GM18511 (cell line): ENCODE data around the gene GMPPB.
"Not testable (repeated sequence)": the region's sequence is repeated elsewhere in the genome, so short reads cannot be mapped to it uniquely, and the experiment has no call there.

Source experiments
- ATAC-seq: cut with Tn5 transposase; IDR thresholded peaks from one replicate; pipeline ENCODE4 v1.9.1; 2021; ENCODE audit warnings: mild to moderate bottlenecking, moderate library complexity; ENCODE audit not compliant: unreplicated experiment

Gene GMPPB

DNA sequence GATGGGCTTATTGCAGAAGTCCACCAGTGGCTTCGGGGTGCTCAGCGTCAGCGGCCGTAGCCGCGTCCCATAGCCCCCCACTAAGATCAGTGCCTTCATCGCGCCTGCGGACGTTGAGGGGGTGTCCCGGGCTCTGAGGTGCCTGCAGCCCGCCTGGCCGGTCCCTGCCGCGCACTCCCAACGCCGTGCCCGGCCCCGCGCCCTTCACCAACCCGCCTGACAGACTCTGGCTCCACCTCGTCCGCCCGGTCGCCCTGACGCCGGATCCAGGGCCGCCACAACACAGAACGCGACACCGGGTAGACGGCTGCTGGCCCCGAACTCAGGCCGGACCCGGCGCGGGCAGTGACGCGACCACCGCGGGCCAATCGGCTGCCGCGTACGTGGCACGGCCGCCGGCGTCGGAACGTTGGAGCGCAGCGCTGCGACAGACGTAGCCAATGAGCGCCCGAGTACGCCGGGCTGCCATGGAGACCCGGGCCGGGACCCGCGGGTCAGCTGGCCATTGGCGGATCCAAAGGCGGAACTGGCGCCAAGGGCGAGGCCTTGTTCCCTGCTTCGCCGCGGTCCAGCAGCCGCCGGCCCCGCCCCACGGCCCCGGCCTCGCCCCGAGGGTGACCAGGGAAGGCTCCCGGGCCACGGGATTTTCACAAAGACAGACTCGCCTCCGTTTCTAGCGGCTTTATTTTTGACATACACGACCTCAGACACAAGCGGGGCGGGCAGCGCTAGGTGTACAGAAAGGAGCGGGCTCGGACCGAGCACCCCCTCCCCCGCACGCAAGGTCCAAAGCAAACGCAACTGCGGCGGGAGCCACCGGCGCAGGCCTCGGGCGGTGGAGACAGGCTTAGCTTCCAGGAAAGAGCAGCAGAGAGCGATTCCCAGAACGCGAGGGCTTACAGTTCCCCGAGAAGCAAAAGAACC lies at the start of gene GMPPB:
TSS of gene GMPPB (minus strand) at position 324 of the 924 bp plus-strand sequence. CDS start at position 99, 225 bp downstream.
- ATAC-seq: peak; percentile 79

DNA sequence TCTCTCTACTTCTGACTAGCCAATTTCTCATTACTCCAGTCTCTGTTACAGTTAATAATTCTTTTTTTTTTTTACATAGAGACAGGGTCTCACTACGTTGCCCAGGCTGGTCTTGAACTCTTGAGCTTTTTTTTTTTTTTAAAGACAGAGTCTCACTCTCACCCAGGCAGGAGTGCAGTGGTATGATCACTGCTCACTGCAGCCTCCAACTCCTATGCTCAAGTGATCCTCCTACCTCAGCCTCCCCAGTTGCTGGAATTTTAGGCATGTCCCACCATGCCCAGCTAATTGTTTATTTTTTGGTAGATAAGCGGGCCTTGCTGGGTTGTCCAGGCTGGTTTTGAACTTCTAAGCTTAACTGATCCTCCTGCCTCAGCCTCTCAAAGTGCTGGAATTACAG lies 49.0 kb upstream of the GMPPB start:
- ATAC-seq: no peak

- ATAC-seq: no peak
Measured at GRCh38 chr3:49771340-49771938, 47.7 kb upstream of the GMPPB start.

DNA sequence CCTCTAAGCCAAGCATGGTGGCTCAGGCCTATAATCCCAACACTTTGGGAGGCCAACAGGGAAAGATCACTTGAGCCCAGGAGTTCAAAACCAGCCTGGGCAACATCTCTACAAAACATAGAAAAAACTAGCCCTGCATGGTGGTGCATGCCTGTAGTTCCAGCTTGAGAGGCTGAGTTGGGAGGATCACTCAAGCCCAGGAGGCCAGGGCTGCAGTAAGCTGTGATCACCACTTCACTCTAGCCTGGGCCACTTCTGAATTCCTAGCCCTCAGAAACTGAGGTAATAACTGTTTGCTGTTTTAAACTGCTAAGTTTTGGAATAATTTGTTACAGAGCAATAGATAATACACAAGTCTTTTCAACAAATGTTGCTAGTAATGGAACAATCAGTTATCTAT lies 46.2 kb upstream of the GMPPB start:
- ATAC-seq: no peak

- no peak for ATAC-seq
Measured at GRCh38 chr3:49769286-49769915, 45.6 kb upstream of the GMPPB start.

GRCh38 chr3:49763981-49764380 lies 40.2 kb upstream of the GMPPB start:
- no peak for ATAC-seq

GRCh38 chr3:49761661-49762060 lies 37.9 kb upstream of the GMPPB start:
- no peak for ATAC-seq

DNA sequence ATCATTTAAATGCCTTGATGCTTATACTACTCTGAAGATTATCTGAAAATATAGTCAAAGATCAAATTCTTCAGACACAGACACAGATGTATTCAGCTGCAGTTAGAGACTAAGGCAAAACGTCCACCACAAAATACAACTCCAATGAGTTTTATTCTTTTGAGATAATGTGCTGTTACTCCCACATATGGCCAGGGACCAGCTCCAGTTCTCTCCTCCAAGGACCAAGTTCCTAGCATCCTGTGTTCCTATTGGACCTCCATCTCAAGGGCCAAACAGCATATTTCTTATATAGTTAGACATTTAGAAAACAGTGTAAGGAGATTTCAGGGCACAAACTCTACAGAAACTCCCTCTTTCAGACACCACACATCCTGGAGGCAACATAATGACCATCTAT lies 35.5 kb upstream of the GMPPB start:
- ATAC-seq: no peak

DNA sequence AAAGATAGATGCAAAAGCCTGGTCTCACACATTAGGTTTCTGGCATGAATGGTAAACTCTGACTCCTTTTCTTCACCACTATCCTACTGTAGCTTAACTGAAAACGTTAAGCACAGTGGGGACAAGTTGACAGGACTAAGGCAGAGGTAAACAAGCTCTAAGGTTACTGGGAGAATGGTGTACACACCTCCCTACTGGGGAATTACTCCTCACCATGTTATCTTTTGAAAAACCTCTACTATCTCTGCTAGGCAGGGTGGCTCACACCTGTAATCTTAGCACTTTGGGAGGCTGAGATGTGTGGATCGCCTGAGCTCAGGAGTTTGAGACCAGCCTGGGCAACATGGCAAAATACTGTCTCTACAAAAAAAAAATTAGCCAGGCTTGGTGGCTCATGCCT lies 33.4 kb upstream of the GMPPB start:
- ATAC-seq: no peak

DNA sequence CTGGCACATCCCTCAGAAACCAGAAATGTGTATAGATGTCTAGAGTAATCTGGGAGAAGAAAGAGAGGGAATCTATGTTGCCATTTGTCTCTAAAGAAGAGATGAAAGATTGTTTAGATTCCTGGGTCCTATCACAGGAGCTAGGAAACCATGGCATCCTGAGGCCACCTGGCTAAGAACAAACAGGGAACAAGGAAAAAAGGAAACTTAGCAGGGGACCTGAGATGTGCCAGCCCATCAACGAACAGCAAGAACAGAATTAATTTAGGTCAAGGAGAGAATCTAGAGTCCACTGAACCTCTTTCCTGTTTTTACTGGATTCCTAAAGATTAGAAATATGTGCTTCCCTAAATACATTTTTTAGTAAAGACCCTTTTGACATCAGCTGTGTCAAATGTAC lies 32.3 kb upstream of the GMPPB start:
- ATAC-seq: no peak

DNA sequence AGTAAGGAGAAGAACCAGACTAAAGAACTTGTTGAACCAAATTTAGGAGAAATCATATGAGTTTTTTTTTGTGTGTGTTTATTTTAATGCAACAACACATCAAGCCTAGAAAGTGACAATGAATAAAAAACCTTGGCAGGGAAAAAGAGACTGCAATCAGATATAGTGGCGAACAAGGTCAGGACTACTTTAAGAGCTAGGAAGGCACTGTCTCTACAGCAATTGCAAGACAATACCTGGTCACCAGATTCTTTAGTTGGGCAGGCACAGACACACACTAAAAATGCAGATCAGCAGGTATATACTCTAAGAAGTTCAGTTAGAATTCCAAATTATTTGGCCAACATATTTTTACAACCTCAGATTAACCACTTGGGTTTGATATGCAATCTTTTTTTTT lies 30.8 kb upstream of the GMPPB start:
- no peak for ATAC-seq

- ATAC-seq: no peak
Measured at GRCh38 chr3:49751501-49751900, 27.8 kb upstream of the GMPPB start.

DNA sequence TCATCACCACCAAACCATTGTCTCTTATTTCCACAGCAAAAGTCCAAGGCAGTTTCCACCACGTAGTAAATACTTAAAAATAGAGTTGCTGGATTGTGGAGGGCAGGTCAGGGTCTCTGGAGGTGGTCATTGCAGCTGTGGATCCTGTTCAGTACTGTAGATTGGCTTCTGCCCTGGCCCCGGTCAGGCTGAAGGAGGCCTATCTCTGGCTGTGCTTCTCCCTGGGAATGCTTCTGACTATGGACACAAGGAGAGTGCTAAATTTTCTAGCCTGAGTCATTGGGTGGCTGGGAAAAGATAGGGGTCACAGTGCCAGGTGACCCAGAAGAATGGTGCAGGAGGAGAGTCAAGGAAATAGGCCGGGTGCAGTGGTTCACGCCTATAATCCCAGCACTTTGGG lies 26.3 kb upstream of the GMPPB start:
- ATAC-seq: no peak

DNA sequence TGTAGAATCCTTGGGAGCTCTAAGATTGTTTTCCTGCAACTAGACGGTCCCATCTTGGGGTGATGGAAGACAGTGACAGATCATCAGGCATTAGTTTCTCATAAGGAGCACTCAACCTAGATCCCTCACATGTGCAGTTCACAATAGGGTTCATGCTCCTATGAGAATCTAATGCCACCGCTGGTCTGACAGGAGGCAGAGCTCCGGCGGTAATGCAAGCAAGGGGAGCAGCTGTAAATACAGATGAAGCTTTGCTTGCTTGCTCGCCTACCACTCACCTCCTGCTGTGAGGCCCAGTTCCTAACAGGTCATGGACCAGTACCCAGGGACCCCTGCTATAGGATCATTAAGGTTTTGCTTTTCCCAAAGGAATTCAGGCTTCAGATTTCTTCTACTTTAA lies 25.1 kb upstream of the GMPPB start:
- not testable (repeated sequence) for ATAC-seq

DNA sequence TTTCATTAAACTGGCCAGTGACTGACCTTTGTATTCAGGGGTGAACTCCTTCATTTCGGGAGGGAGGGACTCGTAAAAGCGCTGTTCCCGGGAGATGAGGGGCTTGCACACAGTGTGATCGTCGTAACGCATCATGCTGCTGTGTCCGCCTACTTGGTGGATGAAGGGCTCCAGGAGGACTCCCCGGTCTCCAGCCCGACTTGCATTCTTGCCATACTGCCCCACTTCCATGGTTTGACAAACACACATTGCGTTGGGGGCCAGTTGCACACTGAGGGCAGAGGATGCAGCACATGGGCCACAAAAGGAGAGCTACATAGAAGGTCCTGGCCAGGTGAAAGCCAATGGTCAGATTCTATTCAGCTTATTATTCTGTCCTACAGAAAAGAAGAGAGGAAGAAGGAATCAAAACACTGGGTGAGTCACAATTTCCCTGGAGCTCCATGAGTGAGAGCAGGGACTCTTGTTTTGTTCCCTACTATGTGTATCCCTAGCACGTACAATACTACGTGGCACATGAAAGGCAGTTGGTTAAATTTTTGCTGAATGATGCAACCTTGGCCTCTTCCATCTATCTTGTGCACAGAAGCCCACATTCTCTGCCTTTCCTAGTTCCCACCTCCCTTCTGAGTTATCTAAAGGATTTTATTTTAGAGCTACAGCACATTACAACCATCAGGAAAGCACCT lies 24.2 kb upstream of the GMPPB start:
- ATAC-seq: no peak

DNA sequence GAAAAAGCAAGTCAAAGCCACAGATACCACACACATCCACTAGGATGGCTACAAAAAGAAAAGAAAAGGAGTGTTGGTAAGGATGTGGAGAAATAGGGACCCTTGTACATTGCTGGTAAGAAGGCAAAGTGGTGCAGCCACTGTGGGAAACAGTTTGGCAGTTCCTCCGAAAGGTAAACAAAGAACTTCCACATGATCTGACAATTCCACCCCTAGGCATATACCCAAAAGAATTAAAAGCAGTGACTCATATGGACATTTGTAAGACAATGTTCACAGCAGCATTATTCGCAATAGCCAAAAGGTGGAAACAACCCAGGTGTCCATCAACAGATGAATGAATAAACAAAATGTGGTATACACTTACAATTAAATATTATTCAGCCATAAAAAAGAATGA lies 22.2 kb upstream of the GMPPB start:
- no peak for ATAC-seq

DNA sequence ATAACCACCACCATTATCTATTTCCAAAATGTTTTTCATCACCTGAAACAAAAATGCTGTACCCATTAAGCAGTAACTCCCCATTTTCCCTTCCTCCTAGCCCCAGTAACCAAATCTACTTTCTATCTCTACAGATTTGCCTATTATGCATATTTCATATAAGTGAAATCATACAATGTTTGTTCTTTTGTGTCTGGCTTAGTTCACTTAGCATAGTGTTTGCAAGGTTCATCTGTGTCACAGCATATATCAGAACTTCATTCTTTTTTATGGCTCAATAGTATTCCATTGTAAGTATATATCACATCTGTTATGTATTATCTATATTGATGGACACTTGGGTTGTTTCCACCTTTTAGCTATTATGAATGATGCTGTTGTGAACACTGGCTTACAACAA lies 16.7 kb upstream of the GMPPB start:
- no peak for ATAC-seq

- ATAC-seq: no peak
Measured at GRCh38 chr3:49738067-49738713, 14.4 kb upstream of the GMPPB start.

DNA sequence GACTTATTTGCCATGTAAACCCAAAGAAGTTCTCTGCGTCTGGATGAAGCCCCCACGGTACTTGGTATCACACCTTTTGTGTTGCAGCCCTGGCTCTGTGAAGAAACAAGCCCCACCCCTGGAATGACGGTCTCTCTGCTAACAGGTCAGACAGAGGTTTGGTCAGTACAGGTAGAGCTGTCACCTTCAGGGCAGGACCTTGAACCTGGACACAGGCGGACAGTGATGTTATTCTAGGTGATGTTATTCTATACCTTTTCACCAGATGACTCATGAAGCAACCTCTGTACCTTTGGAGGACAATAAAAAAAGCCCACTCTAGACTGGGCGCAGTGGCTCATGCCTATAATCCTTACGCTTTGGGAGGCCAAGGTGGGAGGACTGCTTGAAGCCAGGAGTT lies 11.0 kb upstream of the GMPPB start:
- no peak for ATAC-seq

DNA sequence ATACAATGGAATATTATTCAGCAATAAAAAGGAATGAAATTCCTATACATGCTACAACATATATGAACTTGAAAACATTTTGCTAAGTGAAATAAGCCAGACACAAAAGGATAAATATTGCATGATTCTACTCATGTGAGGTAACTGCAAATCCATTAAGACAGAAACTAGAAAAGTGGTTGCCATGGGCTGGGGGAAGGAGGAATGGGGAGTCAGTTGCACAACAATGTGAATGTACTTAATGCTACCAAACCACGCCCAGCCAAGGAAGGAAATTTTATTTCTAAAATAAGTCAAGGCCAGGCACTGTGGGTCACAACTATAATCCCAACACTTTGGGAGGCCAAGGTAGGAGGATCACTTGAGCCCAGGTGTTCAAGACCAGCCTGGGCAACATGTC lies 9.8 kb upstream of the GMPPB start:
- no peak for ATAC-seq

- no peak for ATAC-seq
Measured at GRCh38 chr3:49732597-49732996, 8.8 kb upstream of the GMPPB start.
